ENCODE measurements around the gene NSMCE1.
"Not testable (repeated sequence)": the region's sequence is repeated elsewhere in the genome, so short reads cannot be mapped to it uniquely, and the experiment has no call there.

Gene NSMCE1

GRCh38 chr16:27269300-27270150 is 953 bp upstream of the NSMCE1 start:
- no peak for DNase-seq

- no peak for DNase-seq
Observed at GRCh38 chr16:27267037-27267677, 1.4 kb downstream of the NSMCE1 start.

GRCh38 chr16:27265982-27266381 is 2.6 kb downstream of the NSMCE1 start:
- DNase-seq: no peak

GRCh38 chr16:27264151-27264550 is 4.4 kb downstream of the NSMCE1 start:
- no peak for DNase-seq

- DNase-seq: not testable (repeated sequence)
Observed at GRCh38 chr16:27262904-27263423, 5.6 kb downstream of the NSMCE1 start.

- DNase-seq: no peak
Observed at GRCh38 chr16:27259710-27260109, 8.9 kb downstream of the NSMCE1 start.

GRCh38 chr16:27258241-27258734 is 10.3 kb downstream of the NSMCE1 start:
- DNase-seq: no peak

GRCh38 chr16:27257271-27257670 is 11.3 kb downstream of the NSMCE1 start:
- DNase-seq: no peak

- DNase-seq: no peak
Observed at GRCh38 chr16:27256861-27257260, 11.7 kb downstream of the NSMCE1 start.

- no peak for DNase-seq
Observed at GRCh38 chr16:27254262-27254811, 14.2 kb downstream of the NSMCE1 start.

- no peak for DNase-seq
Observed at GRCh38 chr16:27253526-27253930, 15.0 kb downstream of the NSMCE1 start.

GRCh38 chr16:27252206-27252585 is 16.4 kb downstream of the NSMCE1 start:
- DNase-seq: no peak

- DNase-seq: no peak
Observed at GRCh38 chr16:27251541-27252205, 16.9 kb downstream of the NSMCE1 start.

GRCh38 chr16:27248886-27249285 is 19.7 kb downstream of the NSMCE1 start:
- not testable (repeated sequence) for DNase-seq

GRCh38 chr16:27248036-27248435 is 20.5 kb downstream of the NSMCE1 start:
- no peak for DNase-seq

GRCh38 chr16:27247076-27247475 is 21.5 kb downstream of the NSMCE1 start:
- not testable (repeated sequence) for DNase-seq

GRCh38 chr16:27246439-27246838 is 22.1 kb downstream of the NSMCE1 start:
- DNase-seq: no peak

- DNase-seq: no peak
Observed at GRCh38 chr16:27245276-27246172, 23.0 kb downstream of the NSMCE1 start.

- no peak for DNase-seq
Observed at GRCh38 chr16:27244363-27244755, 24.2 kb downstream of the NSMCE1 start.

GRCh38 chr16:27243725-27244362 is 24.7 kb downstream of the NSMCE1 start:
- no peak for DNase-seq

- DNase-seq: no peak
Observed at GRCh38 chr16:27242868-27243590, 25.5 kb downstream of the NSMCE1 start.
